Prostate gland (tissue), 2 donors: ENCODE measurements around the gene C1orf159.

Source experiments
- CTCF ChIP-seq, 4 experiments: fragments of 200-600 bp in 2 of 4; fragments of 450-650 bp in 2 of 4; sonication (generic) in 2 of 4; IDR thresholded peaks; 1 replicate in 3 of 4; 2 replicates in 1 of 4; pipeline ENCODE4 v1.5.1; 2016 to 2019; ENCODE audit warnings: antibody characterized with exemption in 4 of 4, mild to moderate bottlenecking in 2 of 4, moderate library complexity in 2 of 4
- POLR2AphosphoS5 ChIP-seq: sonication (generic); formaldehyde crosslinking; IDR thresholded peaks from one replicate; pipeline ENCODE4 v1.6.1; 2017; ENCODE audit warnings: antibody characterized with exemption

- TF ChIP-seq CTCF (IDR thresholded peaks at IDR 0.05) (no peak), POLR2AphosphoS5 (no peak)
These were observed 82.0 kb downstream of the C1orf159 start for GRCh38 chr1:1033731-1034438.
